ENCODE measurements around the gene THOC7. TPM values are rescaled to one million over a fixed set of nuclear protein-coding genes. Genes with fewer than 3 reads are reported as not detected.

THOC7 gene
- total RNA-seq (10 to 100 TPM; 34.8 to 81.3 (median 64.4) TPM), polyA plus RNA-seq (100 to 1,000 TPM; 113 to 144 (median 142) TPM)
- long read RNA-seq, donor 1, transcript THOC7-201 (8 exons, 990 nt) = major isoform, 29 of 50 reads
- long read RNA-seq, donor 1, partial matches to known transcripts = 17 of 50 reads
- long read RNA-seq, donor 1, other reads (novel, unspliced or antisense) = 0 of 50 reads
- long read RNA-seq, donor 2, transcript THOC7-201 (8 exons, 990 nt) = major isoform, 30 of 43 reads
- long read RNA-seq, donor 2, partial matches to known transcripts = 9 of 43 reads
- long read RNA-seq, donor 2, other reads (novel, unspliced or antisense) = 0 of 43 reads
- long read RNA-seq, donor 3, transcript THOC7-201 (8 exons, 990 nt) = major isoform, 22 of 37 reads
- long read RNA-seq, donor 3, partial matches to known transcripts = 13 of 37 reads
- long read RNA-seq, donor 3, other reads (novel, unspliced or antisense) = 0 of 37 reads
- long read RNA-seq, donor 4, transcript THOC7-201 (8 exons, 990 nt) = major isoform, 20 of 30 reads
- long read RNA-seq, donor 4, partial matches to known transcripts = 6 of 30 reads
- long read RNA-seq, donor 4, other reads (novel, unspliced or antisense) = 4 of 30 reads
- long read RNA-seq, donor 5, transcript THOC7-201 (8 exons, 990 nt) = major isoform, 43 of 55 reads
- long read RNA-seq, donor 5, partial matches to known transcripts = 1 of 55 reads
- long read RNA-seq, donor 5, other reads (novel, unspliced or antisense) = 8 of 55 reads
- long read RNA-seq, donor 6, transcript THOC7-201 (8 exons, 990 nt) = major isoform, 22 of 35 reads
- long read RNA-seq, donor 6, transcript THOC7-204 (7 exons, 836 nt) = minor isoform, 6 of 35 reads
- long read RNA-seq, donor 6, partial matches to known transcripts = 5 of 35 reads
- long read RNA-seq, donor 6, other reads (novel, unspliced or antisense) = 2 of 35 reads
- long read RNA-seq, donor 7, transcript THOC7-201 (8 exons, 990 nt) = major isoform, 16 of 38 reads
- long read RNA-seq, donor 7, partial matches to known transcripts = 20 of 38 reads
- long read RNA-seq, donor 7, other reads (novel, unspliced or antisense) = 0 of 38 reads
- long read RNA-seq, donor 8, transcript THOC7-201 (8 exons, 990 nt) = major isoform, 38 of 58 reads
- long read RNA-seq, donor 8, partial matches to known transcripts = 18 of 58 reads
- long read RNA-seq, donor 8, other reads (novel, unspliced or antisense) = 0 of 58 reads
- long read RNA-seq, donor 9, transcript THOC7-201 (8 exons, 990 nt) = major isoform, 28 of 55 reads
- long read RNA-seq, donor 9, partial matches to known transcripts = 22 of 55 reads
- long read RNA-seq, donor 9, other reads (novel, unspliced or antisense) = 0 of 55 reads
- long read RNA-seq, donor 10, transcript THOC7-201 (8 exons, 990 nt) = major isoform, 11 of 17 reads
- long read RNA-seq, donor 10, partial matches to known transcripts = 5 of 17 reads
- long read RNA-seq, donor 10, other reads (novel, unspliced or antisense) = 0 of 17 reads

- H3K4me3 ChIP-seq = peak within 1 kb of the TSS; percentile 79 to 99 (median 98)
- intact Hi-C loops (cut with DNase I) = loop anchor here in 1 of 2 donors (2.0 kb wide), 1 partner anchor 45 kb away; no protein-coding TSS in a partner anchor
- H3K4me1 ChIP-seq (replicated peaks in 1 of 2) = peaks cover 7 to 15% of the 10 kb centered on the region in 2 donors
- 0 to 1% (median 0%) methylated on average over 26 to 98 of the region's 98 CpGs for WGBS, 4 donors
- peak within 1 kb of the TSS; percentile 26 to 96 (median 88) for H3K27ac ChIP-seq
- peak; percentile 59 to 79 (median 67) for DNase-seq
- no peaks in the 10 kb centered on the region for H3K27me3 ChIP-seq
- H3K36me3 ChIP-seq (replicated peaks in 1 of 2) = no peaks in the 10 kb centered on the region
- H3K9me3 ChIP-seq (replicated peaks in 1 of 3) = no peaks in the 10 kb centered on the region
- TF ChIP-seq CTCF (IDR thresholded peaks at IDR 0.05) (no peak), POLR2A (IDR thresholded peaks at IDR 0.05) (peak in 1 of 2 donors; percentile 58)
Observed at GRCh38 chr3:63863150-63864007, at the start of gene THOC7, which contains the start of gene ATXN7. THOC7 (minus strand) TSS chr3:63863805; CDS start chr3:63863790, 15 bp downstream. ATXN7 (plus strand) TSS chr3:63863867; CDS start chr3:63912599, 48,732 bp downstream.

DNA sequence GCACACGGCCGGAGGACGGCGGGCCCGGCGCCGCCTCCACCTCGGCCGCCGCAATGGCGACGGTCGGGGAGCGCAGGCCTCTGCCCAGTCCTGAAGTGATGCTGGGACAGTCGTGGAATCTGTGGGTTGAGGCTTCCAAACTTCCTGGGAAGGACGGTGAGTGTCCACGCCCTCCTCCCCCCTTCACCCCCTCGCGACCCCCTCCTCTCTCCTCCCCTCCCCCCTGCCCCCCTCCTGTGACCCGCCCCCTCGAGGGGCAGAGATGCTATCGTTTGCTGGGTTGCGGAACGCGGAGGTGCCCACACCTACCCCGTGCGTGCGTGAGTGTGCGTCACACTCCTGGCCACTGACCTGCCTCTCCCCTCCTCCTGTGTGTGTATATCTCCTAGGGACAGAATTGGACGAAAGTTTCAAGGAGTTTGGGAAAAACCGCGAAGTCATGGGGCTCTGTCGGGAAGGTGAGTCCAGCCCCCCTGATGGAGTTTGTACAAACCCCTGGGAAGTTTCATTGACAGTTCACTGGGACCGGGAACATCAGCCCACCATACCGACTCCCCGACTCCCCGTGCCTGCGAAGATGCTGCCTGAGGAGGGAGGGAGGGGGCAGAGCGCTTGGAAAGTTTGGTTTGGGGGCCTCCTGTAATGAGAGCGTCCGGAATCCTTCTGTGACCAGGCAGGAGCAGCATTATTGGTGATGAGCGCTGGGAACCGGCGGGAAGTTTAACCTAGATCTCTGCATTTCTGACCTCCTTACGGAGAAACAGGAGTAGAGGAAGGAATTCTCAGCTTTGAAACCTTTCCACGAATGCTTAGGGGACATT, 49.4 kb upstream of the THOC7 start:
- H3K4me3 ChIP-seq = peak overlapping the region in 3 of 4 donors; percentile 35 to 96 (median 38)
- no peaks in the 10 kb centered on the region for H3K27me3 ChIP-seq
- intact Hi-C loops (cut with DNase I) = loop anchor here (10.0 kb wide), 1 partner anchor 82 kb away; no protein-coding TSS in a partner anchor
- peaks cover 0 to 13% of the 10 kb centered on the region in 2 donors for H3K36me3 ChIP-seq (replicated peaks in 1 of 2)
- peaks cover 12 to 34% of the 10 kb centered on the region in 2 donors for H3K4me1 ChIP-seq (replicated peaks in 1 of 2)
- peak; percentile 75 to 91 (median 85) for DNase-seq
- TF ChIP-seq POLR2A (IDR thresholded peaks at IDR 0.05) (peak in 1 of 2 donors; percentile 47), CTCF (IDR thresholded peaks at IDR 0.05) (no peak)
- H3K27ac ChIP-seq = peak overlapping the region; percentile 50 to 100 (median 99)
- WGBS, 4 donors = 5 to 16% (median 8%) methylated on average over 21 to 46 of the region's 46 CpGs
- H3K9me3 ChIP-seq (replicated peaks in 1 of 3) = no peaks in the 10 kb centered on the region

All from adrenal gland (tissue), 19 donors.